OCI-M2 (cell line): ENCODE data around the gene CCNYL1.

Experiments used
- DNase-seq: peaks from one replicate; lab custom pipeline; 2025; ENCODE audit not compliant: unreplicated experiment; lab: John Stamatoyannopoulos, UW

CCNYL1 gene

GRCh38 chr2:207787800-207788199 is 76.4 kb downstream of the CCNYL1 start:
- DNase-seq = no peak

GRCh38 chr2:207790898-207791297 is 79.5 kb downstream of the CCNYL1 start:
- DNase-seq = no peak

DNA sequence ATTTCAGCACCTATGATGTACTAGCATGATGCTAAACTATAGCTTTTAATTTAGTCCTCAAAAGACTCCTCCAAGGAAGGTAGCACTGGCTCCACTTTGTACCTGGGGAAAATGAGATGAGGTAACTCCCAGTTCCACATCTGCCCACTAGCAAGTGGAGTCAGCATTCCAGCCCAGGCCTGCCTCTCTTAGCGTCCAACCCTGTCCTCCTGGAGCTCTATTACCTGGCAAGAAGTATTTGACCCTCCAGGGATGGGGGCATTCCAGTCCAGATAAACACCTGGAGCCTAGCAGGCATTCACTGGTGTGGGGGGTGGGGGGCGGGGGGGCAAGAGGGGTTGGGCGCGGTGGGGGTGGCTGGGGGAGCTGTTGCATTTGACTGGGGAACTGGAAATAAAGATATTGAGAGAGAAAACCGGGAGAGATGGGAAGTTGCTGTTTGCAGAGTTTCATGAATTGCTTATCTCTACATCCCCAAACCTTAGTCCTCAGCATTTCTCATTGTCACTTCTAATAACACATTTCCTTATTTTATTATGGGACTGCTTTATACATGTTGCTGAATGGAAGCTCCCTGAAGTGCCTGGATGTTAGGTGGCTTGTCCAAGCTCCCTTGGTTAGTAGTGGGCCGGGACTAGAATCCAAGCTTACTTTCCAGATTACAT is 80.3 kb downstream of the CCNYL1 start:
- DNase-seq = no peak

DNA sequence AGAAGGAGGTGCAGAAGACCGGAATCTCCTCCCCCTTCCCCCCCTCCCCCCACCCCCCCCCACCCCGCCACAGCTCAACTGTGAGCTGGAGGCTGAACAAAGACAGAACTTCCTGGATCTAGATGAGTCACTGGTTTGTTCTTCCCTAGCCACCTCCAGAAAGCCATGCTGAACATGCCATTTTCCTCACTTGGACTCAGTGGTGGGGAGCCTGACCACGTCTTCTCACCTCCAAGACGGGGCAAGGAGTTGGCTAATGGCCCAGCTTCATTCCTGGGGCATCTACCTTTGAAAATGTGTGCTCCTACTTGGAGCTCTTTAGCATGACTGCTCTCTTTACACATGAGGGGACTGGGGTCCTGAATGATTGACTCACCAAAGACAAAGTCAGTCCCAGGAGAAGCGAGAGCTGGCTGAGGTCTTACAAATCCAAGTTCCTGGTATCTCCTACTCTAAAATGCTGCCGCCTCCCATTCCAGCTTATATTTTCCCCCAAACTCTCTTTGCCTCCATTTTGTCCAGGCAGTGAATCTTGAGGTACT is 80.9 kb downstream of the CCNYL1 start:
- no peak for DNase-seq

GRCh38 chr2:207796585-207797350 is 85.3 kb downstream of the CCNYL1 start:
- no peak for DNase-seq

GRCh38 chr2:207801259-207801658 is 89.8 kb downstream of the CCNYL1 start:
- DNase-seq = no peak

DNA sequence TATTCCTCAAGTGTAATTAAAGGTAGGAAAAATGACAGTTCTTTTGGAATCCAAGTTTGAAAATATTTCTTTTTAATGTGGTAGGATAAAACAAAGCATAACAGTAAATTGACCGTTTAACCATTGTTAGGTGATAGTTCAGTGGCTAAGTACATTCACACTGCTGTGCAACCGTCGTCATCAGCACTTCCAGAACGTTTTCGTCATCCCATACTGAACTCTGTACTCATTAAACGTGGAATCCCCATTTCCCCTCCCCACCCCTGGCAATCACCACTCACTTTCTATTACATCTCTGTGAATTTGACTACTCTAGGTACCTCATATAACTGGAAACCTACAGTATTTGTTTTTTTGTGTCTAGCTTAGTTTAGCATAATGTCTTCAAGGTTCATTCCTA is 91.2 kb downstream of the CCNYL1 start:
- no peak for DNase-seq
